ENCODE measurements around the gene KLC1.

The KLC1 gene

DNA sequence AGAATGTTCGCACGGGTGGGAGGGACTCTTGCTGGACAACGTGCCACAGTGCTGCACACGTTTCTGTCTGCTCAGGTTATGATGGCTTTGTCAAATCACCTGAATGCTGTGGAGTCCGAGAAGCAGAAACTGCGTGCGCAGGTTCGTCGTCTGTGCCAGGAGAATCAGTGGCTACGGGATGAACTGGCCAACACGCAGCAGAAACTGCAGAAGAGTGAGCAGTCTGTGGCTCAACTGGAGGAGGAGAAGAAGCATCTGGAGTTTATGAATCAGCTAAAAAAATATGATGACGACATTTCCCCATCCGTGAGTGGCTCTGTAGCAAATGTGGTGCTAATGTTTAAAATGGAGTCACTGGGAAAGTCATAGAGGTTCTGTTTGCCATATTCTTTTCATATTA lies 28.5 kb downstream of the KLC1 start:
- no peak for DNase-seq (ENCODE audit: low read depth in 3 of 3, low spot score in 1 of 3)

DNA sequence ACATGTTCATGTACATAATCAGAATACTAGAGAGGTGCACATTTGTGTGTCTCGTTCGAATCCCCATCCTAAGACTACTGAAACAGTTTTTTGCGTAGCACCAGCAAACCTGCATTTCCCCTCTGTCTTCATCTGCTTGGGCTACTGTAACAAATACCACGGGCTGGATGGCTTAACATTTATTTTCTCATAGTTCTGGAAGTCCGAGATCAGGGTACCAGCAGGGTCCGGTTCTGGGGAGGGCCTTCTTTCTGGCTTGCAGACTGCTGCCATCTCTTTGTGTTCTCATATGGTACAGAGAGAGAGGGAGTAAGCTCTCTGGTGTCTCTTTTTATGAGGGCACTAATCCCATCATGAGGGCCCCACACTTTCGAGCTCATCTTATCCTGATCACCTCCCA lies 30.6 kb downstream of the KLC1 start:
- DNase-seq (ENCODE audit: low read depth in 3 of 3, low spot score in 1 of 3) = no peak

DNA sequence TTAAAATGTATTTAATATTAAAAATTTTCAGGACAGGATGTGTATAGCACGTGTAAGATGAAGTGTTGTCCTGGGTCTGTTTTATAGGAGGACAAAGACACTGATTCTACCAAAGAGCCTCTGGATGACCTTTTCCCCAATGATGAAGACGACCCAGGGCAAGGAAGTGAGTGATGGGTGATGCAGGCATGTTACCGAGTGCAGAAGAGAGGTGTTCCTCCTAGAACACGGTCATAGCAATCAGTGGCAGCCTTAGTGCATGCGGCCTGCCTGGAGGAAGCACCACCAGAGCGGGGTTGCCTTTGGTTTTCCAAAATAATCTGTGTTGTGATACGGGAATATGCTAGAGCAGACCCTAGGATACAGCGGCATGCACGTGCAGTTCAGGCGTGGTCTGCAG lies 33.0 kb downstream of the KLC1 start:
- no peak for DNase-seq (ENCODE audit: low read depth in 3 of 3, low spot score in 1 of 3)

DNA sequence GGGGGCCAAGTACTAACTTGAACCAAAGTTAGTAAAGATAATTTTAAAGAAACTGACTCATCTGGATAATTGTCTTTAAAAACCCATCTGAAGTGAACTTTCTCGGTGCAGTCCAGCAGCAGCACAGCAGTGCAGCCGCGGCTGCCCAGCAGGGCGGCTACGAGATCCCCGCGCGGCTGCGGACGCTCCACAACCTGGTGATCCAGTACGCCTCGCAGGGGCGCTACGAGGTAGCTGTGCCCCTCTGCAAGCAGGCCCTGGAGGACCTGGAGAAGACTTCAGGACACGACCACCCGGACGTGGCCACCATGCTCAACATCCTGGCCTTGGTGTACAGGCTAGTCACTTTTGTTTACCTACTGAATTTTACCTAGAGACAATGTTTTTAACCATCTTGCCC lies 33.6 kb downstream of the KLC1 start:
- DNase-seq (ENCODE audit: low read depth in 3 of 3, low spot score in 1 of 3) = no peak

DNA sequence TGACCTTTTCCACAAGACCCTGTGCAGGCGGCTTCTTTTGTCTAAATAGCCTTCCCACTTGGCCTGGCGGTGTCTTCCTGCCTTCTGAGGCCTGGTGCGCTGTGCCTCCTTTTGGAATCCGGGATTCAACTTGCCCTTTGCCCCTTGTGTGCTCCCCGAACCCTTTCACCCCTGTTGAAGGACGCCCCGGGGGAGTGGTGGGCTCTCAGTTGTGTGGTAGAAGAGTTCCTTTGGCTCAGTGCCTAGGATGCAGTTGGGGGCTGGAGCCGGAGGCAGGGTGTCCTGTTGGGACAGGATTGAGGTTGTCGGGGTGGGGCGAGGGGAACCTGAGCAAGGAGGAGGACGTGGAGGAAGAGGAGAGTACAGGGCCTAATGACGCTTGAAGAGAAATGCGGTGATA lies 34.5 kb downstream of the KLC1 start:
- DNase-seq (ENCODE audit: low read depth in 3 of 3, low spot score in 1 of 3) = no peak

DNA sequence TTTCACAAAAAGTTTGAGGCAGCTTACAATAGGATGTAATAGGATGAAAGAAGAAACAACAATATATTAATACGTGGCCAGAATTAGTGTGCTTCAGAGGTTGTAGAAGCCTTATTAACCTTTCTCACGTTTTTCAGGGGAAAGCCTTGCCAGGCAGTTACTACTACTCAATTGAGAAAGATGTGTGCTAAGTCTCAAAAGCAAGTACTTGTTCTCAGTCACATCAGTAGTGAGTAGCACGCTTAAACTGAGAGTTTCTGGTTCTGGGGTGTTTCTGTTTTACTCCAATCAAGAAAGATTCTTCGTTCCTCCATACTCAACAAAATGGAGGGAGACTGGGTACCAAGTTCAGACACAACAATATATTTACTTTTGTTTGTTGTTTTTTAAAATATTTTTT lies 38.7 kb downstream of the KLC1 start:
- DNase-seq (ENCODE audit: low read depth in 3 of 3, low spot score in 1 of 3) = no peak

DNA sequence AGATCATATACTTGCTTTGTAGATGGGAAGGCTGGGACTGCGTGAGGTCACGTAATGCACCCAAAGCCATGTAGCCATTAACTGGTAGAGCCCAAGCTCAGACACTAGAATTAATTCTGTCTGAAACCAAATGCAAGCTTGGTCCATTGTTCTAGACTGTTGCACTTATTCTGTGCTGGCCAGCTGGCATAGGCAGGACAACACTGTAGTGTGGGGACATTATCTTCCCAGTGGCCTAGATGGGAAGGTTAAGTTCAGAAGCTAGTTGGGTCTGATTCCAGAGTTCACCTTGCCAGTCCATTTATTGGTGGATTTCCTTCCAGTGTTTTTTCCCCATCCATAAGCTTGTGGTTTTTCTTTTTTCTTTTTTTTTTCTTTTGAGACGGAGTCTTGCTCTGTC lies 39.1 kb downstream of the KLC1 start:
- DNase-seq (ENCODE audit: low read depth in 3 of 3, low spot score in 1 of 3) = no peak

DNA sequence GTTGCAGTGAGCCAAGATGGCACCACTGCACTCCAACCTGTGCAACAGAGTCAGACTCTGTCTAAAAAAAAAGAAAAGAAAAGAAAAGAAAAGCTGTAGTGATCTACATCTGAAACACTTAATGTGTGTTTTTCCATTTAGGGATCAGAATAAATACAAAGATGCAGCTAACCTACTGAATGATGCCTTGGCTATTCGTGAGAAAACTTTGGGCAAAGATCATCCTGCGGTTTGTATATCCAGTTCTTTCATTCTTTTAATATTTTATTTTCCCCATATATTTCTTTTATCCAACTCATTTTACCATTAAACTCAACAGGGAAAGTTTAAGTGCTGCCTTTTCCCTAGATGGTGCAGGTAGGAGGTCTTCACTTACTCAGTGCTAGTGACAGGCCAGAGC lies 40.4 kb downstream of the KLC1 start:
- DNase-seq (ENCODE audit: low read depth in 3 of 3, low spot score in 1 of 3) = no peak

DNA sequence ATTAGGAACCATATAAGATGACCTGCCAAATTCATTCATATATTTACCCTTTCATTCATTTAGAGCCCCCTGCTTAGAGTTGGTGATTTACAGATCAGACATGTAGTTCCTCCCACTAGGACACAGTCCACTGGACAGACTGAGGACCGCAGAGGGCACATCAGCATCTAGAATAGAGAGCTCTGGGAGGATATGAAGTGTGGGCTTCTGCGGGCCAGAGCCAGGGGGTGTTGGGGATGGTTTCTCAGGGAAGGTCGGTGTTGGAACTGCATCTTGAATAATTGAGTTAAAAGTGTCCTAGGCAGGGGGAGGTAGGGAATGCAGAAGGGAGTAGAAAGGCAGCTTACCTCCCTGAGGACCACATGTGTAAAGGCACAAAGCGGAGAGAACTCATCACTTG lies 42.9 kb downstream of the KLC1 start:
- DNase-seq (ENCODE audit: low read depth in 3 of 3, low spot score in 1 of 3) = no peak

DNA sequence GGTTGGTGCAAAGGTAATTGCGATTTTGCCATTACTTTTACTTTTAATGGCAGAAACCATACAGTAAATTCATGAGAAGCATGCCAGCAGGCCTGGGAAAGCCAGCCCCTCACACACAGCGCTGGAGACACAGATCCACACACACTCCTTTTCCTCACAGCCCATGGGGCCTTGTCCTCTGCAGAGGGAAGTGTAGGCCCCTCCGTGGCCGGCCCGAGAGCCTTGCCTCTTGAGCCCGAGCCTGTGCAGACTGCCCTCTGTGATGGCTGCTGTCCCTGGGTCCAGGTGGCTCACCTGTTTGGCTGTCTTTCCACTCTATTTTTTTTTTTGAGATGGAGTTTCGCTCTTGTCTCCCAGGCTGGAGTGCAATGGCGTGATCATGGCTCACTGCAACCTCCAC lies 46.9 kb downstream of the KLC1 start:
- DNase-seq (ENCODE audit: low read depth in 3 of 3, low spot score in 1 of 3) = no peak

DNA sequence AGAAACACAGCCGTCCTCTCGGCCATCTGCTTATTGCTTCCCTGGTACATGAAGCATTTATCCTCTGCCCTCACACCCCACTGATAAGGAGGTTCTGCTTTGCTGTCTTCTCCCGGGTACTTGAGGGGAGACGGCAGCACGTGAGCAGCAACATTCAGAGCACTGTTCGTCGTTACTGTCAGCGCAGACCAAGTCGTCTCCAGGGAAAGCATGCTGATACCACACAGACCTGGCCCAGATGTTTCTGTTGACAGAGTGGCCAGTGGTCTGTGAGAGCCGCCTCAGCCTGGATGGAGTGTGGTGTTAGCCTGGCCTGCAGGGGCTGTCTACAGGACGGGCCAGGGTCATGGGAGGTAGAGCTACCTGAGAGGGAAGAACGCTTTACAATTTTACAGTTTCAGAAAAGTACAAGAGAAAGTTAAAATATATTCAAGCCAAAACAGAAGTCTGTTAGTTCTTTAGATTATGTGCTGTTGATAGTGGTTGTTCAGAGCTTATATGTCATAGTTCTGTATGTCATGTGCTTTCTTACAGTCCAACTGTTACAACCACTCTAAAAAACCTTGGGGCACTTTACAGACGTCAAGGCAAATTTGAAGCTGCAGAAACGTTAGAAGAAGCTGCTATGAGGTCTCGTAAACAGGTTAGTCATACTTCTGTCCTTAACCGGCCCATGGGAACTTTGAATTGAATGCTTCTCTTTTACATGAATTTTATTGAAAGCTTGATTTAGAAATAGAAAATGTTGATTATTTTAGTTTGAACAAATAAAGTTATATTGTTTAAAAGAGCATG lies 48.1 kb downstream of the KLC1 start:
- DNase-seq (ENCODE audit: low read depth in 3 of 3, low spot score in 1 of 3) = no peak

DNA sequence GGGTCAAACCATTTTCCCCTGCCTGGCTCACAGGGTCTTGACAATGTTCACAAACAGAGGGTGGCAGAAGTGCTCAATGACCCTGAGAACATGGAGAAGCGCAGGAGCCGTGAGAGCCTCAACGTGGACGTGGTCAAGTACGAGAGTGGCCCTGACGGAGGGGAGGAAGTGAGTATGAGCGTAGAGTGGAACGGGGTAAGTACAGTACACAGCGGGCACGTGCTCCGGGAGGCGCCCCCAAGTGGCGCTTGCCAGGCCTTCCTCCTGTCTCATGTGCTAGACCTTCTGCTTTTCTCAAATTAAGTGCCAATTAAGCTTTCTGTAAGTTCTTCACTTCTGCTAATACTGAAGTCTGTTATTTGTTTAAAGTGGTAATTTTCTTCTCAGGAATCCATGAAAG lies 50.3 kb downstream of the KLC1 start:
- peak in 1 of 3 donors; percentile 32 for DNase-seq (ENCODE audit: low read depth in 3 of 3, low spot score in 1 of 3)

DNA sequence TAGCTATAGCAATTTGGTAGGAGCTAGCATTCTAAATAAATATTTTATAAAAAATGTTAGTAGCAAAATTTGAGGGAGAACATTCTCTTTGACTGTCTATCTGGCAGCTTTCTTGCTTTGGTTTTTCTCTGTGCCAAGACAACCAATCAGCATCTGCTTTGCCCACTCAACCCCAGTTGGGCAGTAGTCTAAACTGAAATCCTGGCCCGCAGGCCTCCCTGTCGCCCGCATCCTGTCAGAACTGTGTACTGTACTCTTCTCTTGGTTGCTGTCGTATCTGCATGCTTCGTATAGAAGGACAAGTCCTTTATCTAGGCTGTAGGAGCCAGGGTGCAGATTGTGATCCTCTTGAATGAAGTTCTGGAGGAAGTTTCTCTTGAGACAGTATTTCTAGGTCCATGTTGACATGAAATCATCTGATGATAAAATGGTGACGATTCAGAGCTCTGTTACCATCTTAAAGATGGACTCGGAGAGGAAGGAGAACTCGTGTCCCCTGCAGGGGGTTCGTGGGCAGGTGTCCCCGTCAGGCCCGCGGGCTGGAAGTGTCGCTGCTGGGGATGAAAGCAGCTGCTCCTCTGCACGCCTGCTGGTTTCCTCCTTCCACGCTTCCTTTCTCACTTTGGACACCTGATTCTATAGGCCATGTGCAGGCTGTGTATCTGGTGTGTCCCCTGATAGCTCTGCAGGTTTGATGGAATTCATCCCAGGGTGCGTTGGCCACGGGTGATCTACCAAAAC lies 51.6 kb downstream of the KLC1 start:
- DNase-seq (ENCODE audit: low read depth in 3 of 3, low spot score in 1 of 3) = no peak

DNA sequence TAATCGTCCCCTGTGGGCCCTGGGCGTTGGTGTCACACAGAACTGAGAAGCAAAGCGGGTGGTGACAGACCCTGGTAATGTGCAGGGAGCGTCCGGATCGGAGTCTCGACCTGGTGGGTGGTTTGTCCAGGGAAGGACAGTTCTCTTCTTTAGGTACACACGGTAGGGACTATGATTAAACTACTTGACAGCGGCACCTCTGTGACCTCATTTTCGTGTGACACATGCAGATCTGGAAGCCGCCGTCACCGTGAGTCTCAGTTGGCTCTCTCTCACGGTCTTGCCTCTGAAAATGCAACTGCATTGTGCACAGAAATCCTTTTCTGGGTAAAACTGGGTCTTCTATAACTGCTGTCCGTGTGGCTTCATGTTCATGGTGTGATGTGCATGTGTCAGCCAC lies 54.1 kb downstream of the KLC1 start:
- DNase-seq (ENCODE audit: low read depth in 3 of 3, low spot score in 1 of 3) = no peak

DNA sequence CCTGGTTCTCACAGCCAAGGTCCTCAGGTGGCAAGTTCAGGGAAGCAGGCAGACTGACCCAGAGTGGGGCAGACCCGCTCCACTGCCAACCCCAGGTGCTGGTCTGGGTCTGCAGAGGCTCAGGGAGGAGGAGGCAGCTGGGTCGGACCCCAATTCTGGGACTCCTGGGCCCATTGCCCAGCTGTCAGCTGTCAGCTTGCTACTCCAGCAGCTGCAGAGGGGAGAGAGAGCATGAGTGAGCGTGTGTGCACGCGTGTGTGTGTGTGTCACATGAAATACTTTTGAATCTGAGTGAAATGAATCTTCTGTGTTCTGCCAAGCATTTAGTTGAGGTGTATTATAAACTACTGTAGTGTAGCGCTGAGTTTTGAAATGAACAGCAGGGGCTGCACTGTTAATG lies 55.5 kb downstream of the KLC1 start:
- DNase-seq (ENCODE audit: low read depth in 3 of 3, low spot score in 1 of 3) = no peak

DNA sequence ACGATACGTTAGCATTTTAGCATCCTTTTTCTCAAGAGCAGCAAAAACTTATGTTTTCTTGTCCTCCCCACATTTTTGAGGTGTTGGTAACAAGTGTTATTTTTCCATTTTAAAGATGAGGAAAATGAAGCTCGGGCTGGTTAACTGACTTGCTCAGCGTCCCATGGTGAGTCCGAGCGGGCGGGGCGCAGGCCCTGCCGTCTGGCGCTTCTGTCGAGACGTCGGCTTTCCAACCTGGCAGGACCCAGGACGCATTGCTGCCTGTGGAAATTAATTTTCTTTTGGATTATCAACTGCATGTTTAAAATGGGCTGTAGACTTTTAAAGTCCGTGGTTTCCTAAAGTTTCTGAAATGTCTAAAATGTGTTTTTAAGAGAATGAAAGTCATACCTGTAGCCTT lies 55.9 kb downstream of the KLC1 start:
- DNase-seq (ENCODE audit: low read depth in 3 of 3, low spot score in 1 of 3) = no peak

DNA sequence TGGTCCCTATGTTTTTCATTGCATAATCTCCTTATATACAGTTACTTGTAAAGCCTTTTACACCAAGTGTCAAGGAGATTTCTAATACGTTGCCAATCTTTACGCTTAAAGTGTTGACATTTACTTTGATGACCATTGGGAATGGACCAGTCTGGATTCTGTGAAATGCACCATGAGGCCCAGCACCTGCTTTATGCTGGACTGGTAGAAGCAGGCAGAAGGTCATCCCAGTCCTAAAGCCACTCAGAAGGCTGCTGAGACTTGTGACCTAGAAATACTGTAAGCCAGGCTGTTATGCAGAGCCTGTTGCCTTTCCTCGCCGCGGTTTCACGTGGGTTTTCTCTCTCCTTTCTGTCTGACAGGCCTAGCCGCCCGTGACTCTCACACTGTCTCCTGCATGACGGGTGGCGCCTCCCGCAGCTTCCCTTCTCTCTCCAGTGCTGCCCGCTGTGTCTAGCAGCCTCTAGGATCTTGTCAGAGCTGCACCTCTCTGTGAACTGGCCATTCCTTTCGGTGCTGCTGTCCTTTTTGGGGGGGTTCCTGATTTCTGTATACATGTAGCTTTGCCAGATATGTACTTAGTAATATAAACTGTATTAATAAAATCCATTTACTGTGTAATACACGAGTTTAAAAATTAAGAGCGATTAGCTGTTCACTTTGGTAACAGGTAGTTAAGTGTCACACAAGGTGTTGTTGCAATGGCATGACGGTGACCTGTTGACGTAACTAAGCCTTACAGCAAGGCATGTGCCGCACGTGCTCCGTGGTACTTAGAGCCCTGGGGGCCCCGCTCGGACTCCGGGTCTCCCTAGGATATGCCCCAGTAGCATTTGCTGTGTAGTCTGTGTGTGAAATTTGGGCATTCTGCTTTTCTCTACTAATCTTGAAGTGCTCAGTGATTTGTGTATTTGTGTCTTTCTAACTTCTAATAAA lies 56.5 kb downstream of the KLC1 start:
- DNase-seq (ENCODE audit: low read depth in 3 of 3, low spot score in 1 of 3) = no peak

DNA sequence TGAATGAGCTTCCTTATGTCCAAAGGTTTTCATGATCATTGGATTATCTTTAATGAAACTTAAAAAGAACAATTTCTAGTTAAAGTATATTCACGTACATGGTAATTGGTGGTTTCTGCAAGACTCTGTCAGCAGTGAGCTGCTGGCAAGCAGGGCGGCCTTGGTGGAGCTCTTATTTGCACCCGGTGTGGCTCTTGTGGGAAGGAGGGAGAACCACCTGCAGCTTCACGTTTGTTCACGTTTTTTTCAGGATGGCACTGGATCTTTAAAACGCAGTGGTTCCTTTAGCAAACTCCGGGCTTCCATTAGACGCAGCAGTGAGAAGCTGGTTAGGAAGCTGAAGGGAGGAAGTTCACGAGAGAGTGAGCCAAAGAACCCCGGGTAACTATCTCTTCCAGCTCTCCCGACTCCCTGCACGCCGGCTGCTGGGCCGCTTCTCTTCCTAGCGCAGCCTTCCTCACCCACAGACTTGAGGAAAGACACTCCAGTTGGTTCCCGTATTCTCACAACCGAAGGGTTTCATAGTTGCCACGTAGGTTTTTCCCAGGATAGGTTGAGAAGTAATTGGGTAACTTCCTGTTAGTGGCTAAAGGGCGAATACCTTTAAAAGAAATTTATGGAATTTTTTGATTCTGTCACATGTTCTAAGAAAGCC lies 57.9 kb downstream of the KLC1 start:
- DNase-seq (ENCODE audit: low read depth in 3 of 3, low spot score in 1 of 3) = no peak

DNA sequence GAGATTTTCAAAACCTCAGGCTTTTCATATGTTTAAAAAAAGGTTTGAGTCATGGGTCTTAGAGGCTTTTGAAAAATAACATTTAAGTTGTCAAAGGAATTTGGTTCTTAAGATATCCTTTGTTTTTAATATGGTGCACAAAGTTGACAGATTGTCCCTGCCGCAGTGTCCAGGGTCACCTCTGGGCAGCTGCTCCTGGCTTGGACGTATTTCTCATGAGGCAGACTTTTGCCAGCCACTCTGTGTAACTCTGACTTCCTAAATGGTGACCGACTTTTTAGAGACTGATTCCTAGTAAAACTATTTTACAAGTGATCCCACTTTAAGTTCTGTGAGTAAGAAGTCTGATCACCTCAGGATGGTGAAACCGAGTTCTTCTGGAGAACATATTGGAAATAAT lies 58.7 kb downstream of the KLC1 start:
- no peak for DNase-seq (ENCODE audit: low read depth in 3 of 3, low spot score in 1 of 3)

DNA sequence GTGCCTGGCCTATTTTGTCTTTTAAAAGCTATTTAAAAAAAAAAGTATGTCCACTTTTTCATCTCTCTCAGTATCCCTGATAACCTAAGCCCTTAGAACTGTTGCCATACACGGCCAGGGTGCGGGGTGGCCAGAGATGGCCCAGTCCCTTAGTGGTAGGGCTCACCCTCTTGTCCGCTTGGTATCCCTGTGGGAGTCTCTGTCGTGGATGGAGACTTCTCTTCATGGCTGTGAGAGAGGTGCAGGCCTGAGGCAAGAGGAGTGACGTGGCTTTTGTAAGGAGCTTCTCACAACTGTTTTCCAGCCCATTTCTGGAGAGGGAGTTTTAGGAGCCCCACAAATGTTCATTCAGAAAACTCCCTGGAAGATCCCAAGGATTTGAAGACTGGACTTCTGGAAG lies 59.4 kb downstream of the KLC1 start:
- DNase-seq (ENCODE audit: low read depth in 3 of 3, low spot score in 1 of 3) = no peak

Data from stimulated activated CD4-positive, alpha-beta T cell treated with anti-CD3 and anti-CD28 coated beads, TNF-alpha, amount 100 ng/mL, for 1 hour (primary cell).